Progenitor cell of endocrine pancreas (in vitro differentiated cells): ENCODE measurements around the gene MMAB. TPM values are rescaled to one million over a fixed set of nuclear protein-coding genes. Genes with fewer than 3 reads are reported as not detected.

ENCODE experiments used
- DNase-seq: peaks from one replicate; pipeline ENCODE4 v3.0.0; 2021; ENCODE audit warnings: low spot score; ENCODE audit not compliant: unreplicated experiment
- H3K27ac Mint-ChIP-seq: 2 replicates; pipeline ENCODE4 v1.8.0; 2021; ENCODE audit warnings: mild to moderate bottlenecking, moderate library complexity, mixed read lengths
- H3K27me3 Mint-ChIP-seq: 2 replicates; pipeline ENCODE4 v1.8.0; 2021; ENCODE audit warnings: mixed read lengths
- H3K36me3 Mint-ChIP-seq: 2 replicates; pipeline ENCODE4 v1.8.0; 2022; ENCODE audit warnings: mixed read lengths; ENCODE audit not compliant: insufficient read depth
- H3K4me1 Mint-ChIP-seq: 2 replicates; pipeline ENCODE4 v1.8.0; 2021; ENCODE audit warnings: low read depth, mixed read lengths
- H3K4me3 Mint-ChIP-seq: 2 replicates; pipeline ENCODE4 v1.8.0; 2021; ENCODE audit warnings: low read depth, mild to moderate bottlenecking, moderate library complexity, mixed read lengths
- H3K9me3 Mint-ChIP-seq: 2 replicates; pipeline ENCODE4 v1.8.0; 2021; ENCODE audit warnings: low read depth, mixed read lengths
- CTCF ChIP-seq: fragments of 200-600 bp; sonication (generic); IDR thresholded peaks from one replicate; pipeline ENCODE4 v1.5.0; 2021; ENCODE audit warnings: antibody characterized with exemption, mild to moderate bottlenecking; ENCODE audit not compliant: unreplicated experiment
- total RNA-seq: library from RNA; stranded (reverse); gene quantifications from 2 replicates; pipeline ENCODE4 v1.2.1, GENCODE V29; 2021

Gene MMAB
- total RNA-seq, 1 donor from 2014 or later = 35.3 TPM

GRCh38 chr12:109600995-109601394 lies 27.7 kb upstream of the MMAB start:
- Mint-ChIP-seq H3K27me3 (peaks cover 17% of the 10 kb centered on the region), H3K4me1 (peaks cover 6% of the 10 kb centered on the region), H3K9me3 (no peaks in the 10 kb centered on the region), H3K4me3 (no peak overlapping the region), H3K27ac (no peak overlapping the region), H3K36me3 (peaks cover 2% of the 10 kb centered on the region)
- TF ChIP-seq CTCF = no peak
- no peak for DNase-seq

GRCh38 chr12:109600481-109600880 lies 27.2 kb upstream of the MMAB start:
- DNase-seq = no peak
- no peak for TF ChIP-seq CTCF
- Mint-ChIP-seq H3K4me1 (peaks cover 6% of the 10 kb centered on the region), H3K27ac (no peak overlapping the region), H3K9me3 (no peaks in the 10 kb centered on the region), H3K4me3 (no peak overlapping the region), H3K36me3 (peaks cover 2% of the 10 kb centered on the region), H3K27me3 (peaks cover 16% of the 10 kb centered on the region)

- Mint-ChIP-seq H3K4me3 (no peak overlapping the region), H3K27me3 (peaks cover 6% of the 10 kb centered on the region), H3K4me1 (peaks cover 6% of the 10 kb centered on the region), H3K9me3 (no peaks in the 10 kb centered on the region), H3K36me3 (peaks cover 2% of the 10 kb centered on the region), H3K27ac (no peak overlapping the region)
- no peak for DNase-seq
- TF ChIP-seq CTCF = no peak
Observed at GRCh38 chr12:109599087-109599486, 25.8 kb upstream of the MMAB start.

GRCh38 chr12:109598428-109598854 lies 25.1 kb upstream of the MMAB start:
- H3K4me1 Mint-ChIP-seq = peaks cover 6% of the 10 kb centered on the region
- H3K9me3 Mint-ChIP-seq = no peaks in the 10 kb centered on the region
- peaks cover 6% of the 10 kb centered on the region for H3K27me3 Mint-ChIP-seq
- H3K27ac Mint-ChIP-seq = peak overlapping the region; percentile 36
- H3K4me3 Mint-ChIP-seq = no peak overlapping the region
- no peak for TF ChIP-seq CTCF
- DNase-seq = no peak
- peaks cover 2% of the 10 kb centered on the region for H3K36me3 Mint-ChIP-seq

- DNase-seq = peak; percentile 82
- Mint-ChIP-seq H3K27me3 (peaks cover 3% of the 10 kb centered on the region), H3K9me3 (no peaks in the 10 kb centered on the region), H3K36me3 (peaks cover 2% of the 10 kb centered on the region), H3K4me3 (no peak overlapping the region), H3K4me1 (peaks cover 6% of the 10 kb centered on the region), H3K27ac (peak overlapping the region; percentile 36)
- peak; percentile 98 for TF ChIP-seq CTCF
Observed at GRCh38 chr12:109597795-109598427, 24.6 kb upstream of the MMAB start.
